WTC11 (cell line): ENCODE data around the gene ZBTB32.

Experiments
- CREM ChIP-seq: sonication (generic); formaldehyde crosslinking; IDR thresholded peaks from 2 replicates; pipeline ENCODE4 v1.8.1; 2022; ENCODE audit warnings: mild to moderate bottlenecking, missing genetic modification reagents, moderate library complexity
- FOXP1 ChIP-seq: sonication (generic); formaldehyde crosslinking; IDR thresholded peaks from 2 replicates; pipeline ENCODE4 v1.8.0; 2022; ENCODE audit warnings: missing genetic modification reagents, mild to moderate bottlenecking, moderate library complexity, borderline replicate concordance
- ZNF317 ChIP-seq: sonication (generic); formaldehyde crosslinking; IDR thresholded peaks from 2 replicates; pipeline ENCODE4 v1.8.1; 2023; ENCODE audit warnings: low read depth, mild to moderate bottlenecking, moderate library complexity, missing genetic modification reagents, borderline replicate concordance
- ZNF423 ChIP-seq: fragments of 250-450 bp; sonication (Bioruptor Pico); IDR thresholded peaks from 2 replicates; pipeline ENCODE4 v2.1.2; 2022; ENCODE audit warnings: mild to moderate bottlenecking, moderate library complexity
- TF ChIP-seq, protein P1 (sequence below): fragments of 200-600 bp; IDR thresholded peaks from 2 replicates; pipeline ENCODE4 v1.8.0; 2022; ENCODE audit warnings: antibody characterized with exemption
- TF ChIP-seq, protein P2 (sequence below): sonication (generic); formaldehyde crosslinking; conservative IDR thresholded peaks from 2 replicates; pipeline ENCODE4 v1.8.1; 2022; ENCODE audit warnings: mild to moderate bottlenecking, missing genetic modification reagents
- TF ChIP-seq, protein P3 (sequence below): sonication (generic); formaldehyde crosslinking; IDR thresholded peaks from 2 replicates; pipeline ENCODE4 v1.8.0; 2022; ENCODE audit warnings: mild to moderate bottlenecking, missing genetic modification reagents
- TF ChIP-seq, protein P4 (sequence below): sonication (generic); formaldehyde crosslinking; IDR thresholded peaks from 2 replicates; pipeline ENCODE4 v1.8.0; 2022; ENCODE audit warnings: mild to moderate bottlenecking, missing genetic modification reagents

DNA sequence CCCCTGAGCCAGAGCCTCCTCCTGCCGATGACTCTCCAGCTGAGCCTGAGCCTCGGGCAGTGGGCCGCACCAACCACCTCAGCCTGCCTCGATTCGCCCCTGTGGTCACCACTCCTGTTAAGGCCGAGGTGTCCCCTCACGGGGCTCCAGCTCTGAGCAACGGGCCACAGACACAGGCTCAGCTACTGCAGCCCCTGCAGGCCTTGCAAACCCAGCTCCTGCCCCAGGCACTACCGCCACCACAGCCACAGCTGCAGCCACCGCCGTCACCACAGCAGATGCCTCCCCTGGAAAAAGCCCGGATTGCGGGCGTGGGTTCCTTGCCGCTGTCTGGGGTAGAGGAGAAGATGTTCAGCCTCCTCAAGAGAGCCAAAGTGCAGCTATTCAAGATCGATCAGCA, 17.0 kb downstream of the ZBTB32 start:
- TF ChIP-seq, protein P1, sequence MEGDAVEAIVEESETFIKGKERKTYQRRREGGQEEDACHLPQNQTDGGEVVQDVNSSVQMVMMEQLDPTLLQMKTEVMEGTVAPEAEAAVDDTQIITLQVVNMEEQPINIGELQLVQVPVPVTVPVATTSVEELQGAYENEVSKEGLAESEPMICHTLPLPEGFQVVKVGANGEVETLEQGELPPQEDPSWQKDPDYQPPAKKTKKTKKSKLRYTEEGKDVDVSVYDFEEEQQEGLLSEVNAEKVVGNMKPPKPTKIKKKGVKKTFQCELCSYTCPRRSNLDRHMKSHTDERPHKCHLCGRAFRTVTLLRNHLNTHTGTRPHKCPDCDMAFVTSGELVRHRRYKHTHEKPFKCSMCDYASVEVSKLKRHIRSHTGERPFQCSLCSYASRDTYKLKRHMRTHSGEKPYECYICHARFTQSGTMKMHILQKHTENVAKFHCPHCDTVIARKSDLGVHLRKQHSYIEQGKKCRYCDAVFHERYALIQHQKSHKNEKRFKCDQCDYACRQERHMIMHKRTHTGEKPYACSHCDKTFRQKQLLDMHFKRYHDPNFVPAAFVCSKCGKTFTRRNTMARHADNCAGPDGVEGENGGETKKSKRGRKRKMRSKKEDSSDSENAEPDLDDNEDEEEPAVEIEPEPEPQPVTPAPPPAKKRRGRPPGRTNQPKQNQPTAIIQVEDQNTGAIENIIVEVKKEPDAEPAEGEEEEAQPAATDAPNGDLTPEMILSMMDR: no peak
- TF ChIP-seq FOXP1 (CRISPR knock-in tag) (no peak), CREM (CRISPR knock-in tag) (no peak), ZNF317 (CRISPR knock-in tag) (no peak), ZNF423 (CRISPR knock-in tag) (no peak)
- TF ChIP-seq, protein P2, sequence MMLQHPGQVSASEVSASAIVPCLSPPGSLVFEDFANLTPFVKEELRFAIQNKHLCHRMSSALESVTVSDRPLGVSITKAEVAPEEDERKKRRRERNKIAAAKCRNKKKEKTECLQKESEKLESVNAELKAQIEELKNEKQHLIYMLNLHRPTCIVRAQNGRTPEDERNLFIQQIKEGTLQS (CRISPR knock-in tag): no peak
- TF ChIP-seq, protein P3, sequence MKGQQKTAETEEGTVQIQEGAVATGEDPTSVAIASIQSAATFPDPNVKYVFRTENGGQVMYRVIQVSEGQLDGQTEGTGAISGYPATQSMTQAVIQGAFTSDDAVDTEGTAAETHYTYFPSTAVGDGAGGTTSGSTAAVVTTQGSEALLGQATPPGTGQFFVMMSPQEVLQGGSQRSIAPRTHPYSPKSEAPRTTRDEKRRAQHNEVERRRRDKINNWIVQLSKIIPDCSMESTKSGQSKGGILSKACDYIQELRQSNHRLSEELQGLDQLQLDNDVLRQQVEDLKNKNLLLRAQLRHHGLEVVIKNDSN: no peak
- TF ChIP-seq, protein P4, sequence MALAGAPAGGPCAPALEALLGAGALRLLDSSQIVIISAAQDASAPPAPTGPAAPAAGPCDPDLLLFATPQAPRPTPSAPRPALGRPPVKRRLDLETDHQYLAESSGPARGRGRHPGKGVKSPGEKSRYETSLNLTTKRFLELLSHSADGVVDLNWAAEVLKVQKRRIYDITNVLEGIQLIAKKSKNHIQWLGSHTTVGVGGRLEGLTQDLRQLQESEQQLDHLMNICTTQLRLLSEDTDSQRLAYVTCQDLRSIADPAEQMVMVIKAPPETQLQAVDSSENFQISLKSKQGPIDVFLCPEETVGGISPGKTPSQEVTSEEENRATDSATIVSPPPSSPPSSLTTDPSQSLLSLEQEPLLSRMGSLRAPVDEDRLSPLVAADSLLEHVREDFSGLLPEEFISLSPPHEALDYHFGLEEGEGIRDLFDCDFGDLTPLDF (CRISPR knock-in tag): no peak
